Endometrial microvascular endothelial cells (primary cell): Measurements from ENCODE around the gene THAP6. TPM values are rescaled to one million over a fixed set of nuclear protein-coding genes. Genes with fewer than 3 reads are reported as not detected.

Source experiments
- in situ Hi-C: cut with HindIII; loops from 2 replicates; pipeline ENCODE4 v1.10.0; 2017; ENCODE audit warnings: low sequenced_read_pairs, low pct_unique_long_range_greater_than_20kb; ENCODE audit errors: inconsistent ontology term
- total RNA-seq: library from RNA; depleted of rRNA; stranded (reverse); fragments of >200 nt; gene quantifications from one replicate; pipeline ENCODE4 v1.2.3, GENCODE V29; 2015; ENCODE audit errors: inconsistent ontology term

THAP6 gene
- total RNA-seq, 1 donor from 2014 or later, result 4.9 TPM

DNA sequence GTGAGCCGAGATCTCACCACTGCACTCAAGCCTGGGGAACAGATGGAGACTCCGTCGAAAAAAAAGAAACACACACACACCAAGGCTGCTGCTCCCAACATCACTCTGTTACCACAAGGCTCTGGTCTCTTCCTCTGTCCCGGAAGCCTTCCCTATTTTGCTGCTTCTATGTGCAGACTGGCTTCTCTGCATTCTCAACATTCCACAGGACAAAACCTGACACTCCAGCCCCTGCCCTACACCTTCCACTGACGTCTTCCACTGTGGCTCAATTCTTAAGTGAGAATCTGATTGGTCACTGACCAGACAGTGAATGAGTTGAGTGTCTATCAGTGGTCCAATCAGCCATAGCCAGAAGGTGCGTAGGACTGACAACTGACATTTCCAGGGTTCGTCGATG, 47.5 kb downstream of the THAP6 start:
- in situ Hi-C loops, result no loop called here

DNA sequence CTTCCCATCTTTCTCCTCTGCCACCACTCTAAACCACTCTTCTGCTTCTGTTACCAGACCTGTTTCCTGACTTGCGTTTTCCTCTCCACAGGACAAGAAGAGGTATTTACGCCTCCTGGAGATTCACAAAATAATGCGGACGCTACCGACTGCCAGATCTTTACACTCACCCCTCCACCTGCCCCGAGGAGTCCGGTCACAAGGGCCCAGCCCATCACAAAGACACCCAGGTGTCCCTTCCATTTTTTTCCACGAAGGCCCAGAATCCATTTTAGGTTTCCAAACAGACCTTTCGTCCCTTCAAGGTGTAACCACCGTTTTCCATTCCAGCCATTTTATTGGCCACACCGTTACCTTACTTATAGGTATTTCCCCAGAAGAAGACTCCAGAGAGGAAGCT, 49.8 kb downstream of the THAP6 start:
- in situ Hi-C loops, result no loop called here

DNA sequence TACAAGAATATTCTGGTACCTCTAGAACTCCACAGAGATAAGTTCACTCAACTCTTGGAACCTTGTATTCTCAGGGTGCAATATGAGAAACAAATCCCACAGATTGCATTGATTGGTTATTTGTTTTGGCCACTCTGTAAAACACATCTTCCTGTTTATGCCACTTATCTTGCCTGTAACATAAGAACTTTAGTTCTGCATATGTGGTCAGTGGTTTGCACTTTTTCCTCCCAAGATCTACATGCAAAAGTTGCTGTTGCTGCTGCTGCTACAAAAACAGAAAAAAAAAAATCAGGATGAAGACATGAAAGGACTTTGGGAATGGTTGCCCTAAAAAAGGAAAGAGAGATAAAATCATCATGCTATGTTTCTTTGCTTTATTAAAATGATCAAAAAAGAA, 51.2 kb downstream of the THAP6 start:
- in situ Hi-C loops, result no loop called here

DNA sequence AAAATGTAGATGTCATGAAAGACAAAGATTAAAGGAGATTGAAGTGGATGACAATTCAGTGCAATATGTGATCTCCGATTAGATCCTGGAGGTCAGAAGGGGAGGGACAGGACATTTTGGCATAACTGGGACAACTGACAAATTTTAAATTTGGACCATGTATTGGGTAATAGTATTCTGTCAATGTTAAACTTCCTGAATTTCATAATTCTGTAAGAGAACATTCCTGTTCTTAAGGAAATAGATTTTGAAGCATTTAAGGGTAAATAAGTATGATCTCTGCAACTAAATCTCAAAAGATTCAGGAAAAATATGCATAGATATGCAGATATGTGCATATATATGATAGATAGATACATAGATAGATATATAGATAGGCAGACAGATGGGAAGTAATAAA, 52.6 kb downstream of the THAP6 start:
- in situ Hi-C loops, result no loop called here

DNA sequence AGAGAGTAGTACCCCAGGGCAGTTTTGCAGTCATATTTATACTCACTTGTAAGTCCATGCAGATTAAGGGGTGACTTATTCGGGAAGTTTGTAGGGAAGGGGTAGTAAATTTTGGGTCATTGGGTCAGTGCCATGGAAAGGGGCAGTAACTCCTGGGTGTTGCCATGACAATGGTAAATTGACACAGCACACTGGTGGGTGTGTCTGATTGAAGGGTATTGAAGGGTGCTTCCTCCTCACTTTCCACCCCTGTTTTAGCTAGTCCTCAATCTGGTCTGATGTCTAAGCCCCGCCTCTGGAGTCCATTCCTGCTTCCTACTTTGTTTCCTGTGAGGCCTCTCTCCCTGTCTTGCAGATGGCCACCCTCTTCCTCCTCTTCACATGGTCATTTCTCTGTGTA, 53.5 kb downstream of the THAP6 start:
- in situ Hi-C loops, result no loop called here

Other genes with a start within 250 kb of the THAP6 start
- 18.0 TPM for gene RCHY1, start 70 bp upstream of the THAP6 start, total RNA-seq
- gene ODAPH, start 41.6 kb downstream of the THAP6 start, total RNA-seq, result not detected
- not detected for gene CDKL2, start 116.1 kb downstream of the THAP6 start, total RNA-seq
- gene G3BP2, start 158.9 kb downstream of the THAP6 start, total RNA-seq, result 174 TPM
- gene USO1, start 210.1 kb downstream of the THAP6 start, total RNA-seq, result 64.7 TPM